Mammary epithelial cell (primary cell): Measurements from ENCODE around the gene ANKRD29.

Experiments
- EZH2 ChIP-seq: IDR thresholded peaks from 2 replicates; pipeline ENCODE4 v1.6.1; 2012; ENCODE audit warnings: low read length, inconsistent platforms, borderline replicate concordance
- TF ChIP-seq, protein P1 (sequence below), 2 donors: IDR thresholded peaks in 1 of 2; conservative IDR thresholded peaks in 1 of 2; 2 replicates each; pipeline ENCODE4 v1.5.1; 2011 to 2012; ENCODE audit warnings: inconsistent platforms in 2 of 2, low read length in 2 of 2, mild to moderate bottlenecking in 2 of 2, control low read depth in 1 of 2, low read depth in 1 of 2; ENCODE audit not compliant: insufficient read depth in 1 of 2; ENCODE audit errors: extremely low read depth in 1 of 2

DNA sequence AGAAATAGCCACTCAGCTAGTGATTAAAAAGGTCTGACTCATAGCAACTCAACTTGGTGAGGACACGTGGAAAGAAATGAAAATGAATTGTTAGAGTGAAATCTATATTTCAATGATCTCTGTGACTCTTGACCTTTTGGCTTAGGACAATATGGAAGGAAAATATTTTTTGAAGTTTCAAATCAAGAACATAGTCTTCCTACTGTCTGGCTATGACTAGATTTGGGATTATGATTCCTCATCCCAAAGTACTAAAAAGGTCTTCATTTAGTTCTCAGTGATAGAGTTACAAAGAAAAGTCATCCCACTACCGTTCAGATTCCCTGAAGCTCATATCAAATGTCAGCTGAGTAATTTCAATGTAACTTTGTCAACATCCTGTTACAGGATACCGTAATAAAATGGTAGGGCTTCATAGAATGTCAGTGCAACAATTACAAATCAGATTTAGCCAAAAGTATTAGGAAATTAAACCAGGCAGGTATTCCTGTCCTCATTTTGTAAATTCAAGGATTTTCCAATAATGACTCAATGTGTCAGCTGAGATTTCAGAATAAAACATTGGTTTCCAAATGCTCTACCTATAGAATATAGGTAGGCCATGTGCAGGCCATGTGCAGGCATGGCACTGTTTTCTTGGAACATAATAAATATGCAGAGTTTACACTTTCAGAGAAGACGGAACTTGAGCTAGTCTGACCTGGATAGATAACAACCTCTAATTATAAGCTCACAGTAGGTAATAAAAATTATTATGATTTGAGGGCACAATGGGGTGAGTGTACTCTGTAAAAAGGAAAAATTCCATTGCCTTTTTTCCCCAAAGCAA lies 36.0 kb downstream of the ANKRD29 start:
- TF ChIP-seq, protein P1, sequence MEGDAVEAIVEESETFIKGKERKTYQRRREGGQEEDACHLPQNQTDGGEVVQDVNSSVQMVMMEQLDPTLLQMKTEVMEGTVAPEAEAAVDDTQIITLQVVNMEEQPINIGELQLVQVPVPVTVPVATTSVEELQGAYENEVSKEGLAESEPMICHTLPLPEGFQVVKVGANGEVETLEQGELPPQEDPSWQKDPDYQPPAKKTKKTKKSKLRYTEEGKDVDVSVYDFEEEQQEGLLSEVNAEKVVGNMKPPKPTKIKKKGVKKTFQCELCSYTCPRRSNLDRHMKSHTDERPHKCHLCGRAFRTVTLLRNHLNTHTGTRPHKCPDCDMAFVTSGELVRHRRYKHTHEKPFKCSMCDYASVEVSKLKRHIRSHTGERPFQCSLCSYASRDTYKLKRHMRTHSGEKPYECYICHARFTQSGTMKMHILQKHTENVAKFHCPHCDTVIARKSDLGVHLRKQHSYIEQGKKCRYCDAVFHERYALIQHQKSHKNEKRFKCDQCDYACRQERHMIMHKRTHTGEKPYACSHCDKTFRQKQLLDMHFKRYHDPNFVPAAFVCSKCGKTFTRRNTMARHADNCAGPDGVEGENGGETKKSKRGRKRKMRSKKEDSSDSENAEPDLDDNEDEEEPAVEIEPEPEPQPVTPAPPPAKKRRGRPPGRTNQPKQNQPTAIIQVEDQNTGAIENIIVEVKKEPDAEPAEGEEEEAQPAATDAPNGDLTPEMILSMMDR (conservative IDR thresholded peaks at IDR 0.05 in 1 of 2, IDR thresholded peaks at IDR 0.05 in 1 of 2; ENCODE audit: extremely low read depth in 1 of 2, insufficient read depth in 1 of 2, low read depth in 1 of 2, low read length in 2 of 2) = no peak
- no peak for TF ChIP-seq EZH2
